A673 (cell line): ENCODE measurements around the gene GSC. TPM values are rescaled to one million over a fixed set of nuclear protein-coding genes. Genes with fewer than 3 reads are reported as not detected.
A peak's percentile ranks its signal among the peaks of the same experiment; 100 is the strongest.

Experiments
- BruUV-seq: library from RNA; stranded (reverse); fragments of 400-500 nt; replicated peaks from 2 replicates; lab custom pipeline; 2021; lab: Mats Ljungman, UMichigan
- CTCF ChIA-PET: fragments of 300-600 bp; sonication (Branson Sonifier 250); formaldehyde crosslinking; loops from one replicate; lab custom pipeline; 2022; ENCODE audit warnings: antibody characterized with exemption; lab: Charles Lee
- POLR2A ChIA-PET: fragments of 300-600 bp; sonication (Branson Sonifier 250); formaldehyde crosslinking; loops from one replicate; lab custom pipeline; 2022; ENCODE audit warnings: antibody characterized with exemption; ENCODE audit not compliant: low non-redundant PET; lab: Charles Lee
- DNase-seq: peaks from one replicate; pipeline ENCODE4 v3.0.0-alpha.2; 2015; ENCODE audit warnings: low spot score
- H3K27ac ChIP-seq: fragments of 200-600 bp; sonication (generic); 2 replicates; pipeline ENCODE4 v1.5.1; 2016; ENCODE audit warnings: mixed run types, low read depth, mild to moderate bottlenecking, mixed read lengths, antibody characterized with exemption, low read length; ENCODE audit not compliant: poor library complexity, severe bottlenecking
- H3K27me3 ChIP-seq: fragments of 200-600 bp; sonication (generic); replicated peaks from 2 replicates; pipeline ENCODE4 v1.6.1; 2017; ENCODE audit warnings: mixed run types, low read depth, mild to moderate bottlenecking, mixed read lengths, antibody characterized with exemption, low read length; ENCODE audit not compliant: insufficient read depth, poor library complexity
- H3K36me3 ChIP-seq: fragments of 200-600 bp; sonication (generic); 2 replicates; pipeline ENCODE4 v1.6.1; 2016; ENCODE audit warnings: mixed run types, mild to moderate bottlenecking, mixed read lengths, antibody characterized with exemption, low read length; ENCODE audit not compliant: insufficient read depth, poor library complexity, severe bottlenecking
- H3K4me1 ChIP-seq: fragments of 200-600 bp; sonication (generic); 2 replicates; pipeline ENCODE4 v1.6.1; 2017; ENCODE audit warnings: mixed run types, mild to moderate bottlenecking, mixed read lengths, antibody characterized with exemption, low read length; ENCODE audit not compliant: insufficient read depth, poor library complexity, severe bottlenecking
- H3K4me3 ChIP-seq: fragments of 200-600 bp; sonication (generic); 2 replicates; pipeline ENCODE4 v1.5.1; 2016; ENCODE audit warnings: low read depth, mixed run types, mild to moderate bottlenecking, mixed read lengths, low read length; ENCODE audit not compliant: poor library complexity, severe bottlenecking
- H3K9me3 ChIP-seq: fragments of 200-600 bp; sonication (generic); 2 replicates; pipeline ENCODE4 v1.6.1; 2016; ENCODE audit warnings: mixed run types, low read depth, mild to moderate bottlenecking, mixed read lengths, antibody characterized with exemption, low read length; ENCODE audit not compliant: poor library complexity, severe bottlenecking
- CTCF ChIP-seq: fragments of 300-800, 200-600 bp; sonication (generic); conservative IDR thresholded peaks from 2 replicates; pipeline ENCODE4 v1.5.1; 2017; ENCODE audit warnings: low read depth, mild to moderate bottlenecking, antibody characterized with exemption, low read length, moderate library complexity, mixed read lengths
- EZH2 ChIP-seq: fragments of 200-600 bp; sonication (generic); IDR thresholded peaks from 2 replicates; pipeline ENCODE4 v1.6.1; 2017; ENCODE audit warnings: borderline replicate concordance, low read depth, mild to moderate bottlenecking, mixed read lengths, antibody characterized with exemption, low read length; ENCODE audit not compliant: poor library complexity, severe bottlenecking
- intact Hi-C: fragments of 100-400 bp; cut with micrococcal nuclease; formaldehyde crosslinking; loops from one replicate; pipeline ENCODE4 v1.10.0; 2022; ENCODE audit not compliant: unreplicated experiment
- total RNA-seq: library from RNA; stranded (reverse); gene quantifications from 2 replicates; pipeline ENCODE4 v1.2.3, GENCODE V29; 2021

GSC gene
- total RNA-seq, 1 experiment from 2014 or later, result 4.2 TPM

DNA sequence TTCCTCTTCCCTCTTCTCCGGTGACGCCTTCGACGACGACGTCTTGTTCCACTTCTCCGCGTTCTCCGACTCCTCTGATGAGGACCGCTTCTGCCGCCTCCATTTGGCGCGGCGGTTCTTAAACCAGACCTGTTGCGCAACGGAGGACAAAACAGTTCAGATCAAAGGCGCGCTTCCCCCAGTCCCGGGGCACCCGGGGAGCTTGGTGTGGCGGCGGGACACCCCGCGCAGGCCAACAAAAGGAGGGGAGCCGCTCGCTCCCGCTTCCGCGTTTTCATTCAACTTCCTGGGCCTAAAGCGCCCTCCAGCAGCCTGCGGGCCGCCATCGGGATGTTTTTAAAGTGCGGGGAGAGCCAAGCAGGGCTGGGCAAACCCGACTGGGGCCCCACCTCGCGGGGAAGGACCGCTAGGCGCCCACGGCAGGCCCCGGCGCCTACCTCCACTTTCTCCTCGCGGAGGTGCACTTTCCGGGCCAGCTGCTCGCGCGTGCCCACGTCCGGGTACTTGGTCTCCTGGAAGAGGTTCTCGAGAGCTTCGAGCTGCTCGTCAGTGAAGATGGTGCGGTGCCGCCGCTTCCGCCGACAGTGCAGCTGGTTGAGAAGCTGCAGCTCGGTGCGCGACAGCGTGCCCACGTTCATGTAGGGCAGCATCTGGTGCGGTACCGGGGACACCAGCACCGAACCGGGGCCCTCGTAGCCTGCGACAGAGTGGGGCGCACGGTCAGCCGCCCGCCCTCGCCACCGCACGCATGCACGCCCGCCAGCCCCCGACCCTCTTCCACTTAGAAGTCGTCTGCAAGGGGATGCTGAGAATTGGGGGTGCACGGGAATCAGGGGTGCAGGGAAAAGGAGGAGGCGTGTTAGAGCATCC, 1.2 kb downstream of the GSC start:
- no peaks in the 10 kb centered on the region for H3K9me3 ChIP-seq
- ChIA-PET POLR2A (interaction anchor here (0.6 kb wide), 1 partner anchor 10 kb away, joined by 4 read pairs; no protein-coding TSS in a partner anchor), CTCF (no interaction called here)
- H3K4me1 ChIP-seq, result peaks cover 7% of the 10 kb centered on the region
- no TSS peak for BruUV-seq
- peak overlapping the region; percentile 58 for H3K4me3 ChIP-seq
- H3K36me3 ChIP-seq, result no peaks in the 10 kb centered on the region
- peaks cover 21% of the 10 kb centered on the region for H3K27me3 ChIP-seq
- no peak overlapping the region for H3K27ac ChIP-seq
- intact Hi-C loops, result no loop called here
- TF ChIP-seq CTCF (no peak), EZH2 (no peak)
- DNase-seq, result no peak

DNA sequence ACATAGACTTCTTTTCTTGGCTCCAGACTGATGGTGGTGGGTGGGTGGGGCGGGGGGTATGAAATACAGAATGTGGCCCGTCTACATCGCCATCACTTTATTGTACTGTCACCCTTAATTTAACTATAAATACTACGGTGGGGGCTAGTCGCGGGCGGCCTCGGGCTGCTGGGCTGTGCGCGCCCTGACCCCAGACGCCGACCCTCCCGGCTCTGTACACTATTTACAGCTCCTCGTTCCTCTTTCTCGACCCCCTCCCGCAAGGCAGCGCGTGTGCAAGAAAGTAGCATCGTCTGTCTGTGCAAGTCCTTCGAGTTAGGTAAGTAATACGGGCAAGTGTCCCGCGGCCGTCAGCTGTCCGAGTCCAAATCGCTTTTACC, 1.8 kb downstream of the GSC start:
- no peaks in the 10 kb centered on the region for H3K9me3 ChIP-seq
- peaks cover 21% of the 10 kb centered on the region for H3K27me3 ChIP-seq
- no peak for TF ChIP-seq CTCF
- no peak for TF ChIP-seq EZH2
- no peak overlapping the region for H3K27ac ChIP-seq
- no peaks in the 10 kb centered on the region for H3K36me3 ChIP-seq
- intact Hi-C loops, result no loop called here
- CTCF ChIA-PET, result no interaction called here
- no peak overlapping the region for H3K4me3 ChIP-seq
- POLR2A ChIA-PET, result interaction anchor here (0.6 kb wide), 1 partner anchor 10 kb away, joined by 4 read pairs; no protein-coding TSS in a partner anchor
- DNase-seq, result no peak
- H3K4me1 ChIP-seq, result peaks cover 7% of the 10 kb centered on the region
- no TSS peak for BruUV-seq

DNA sequence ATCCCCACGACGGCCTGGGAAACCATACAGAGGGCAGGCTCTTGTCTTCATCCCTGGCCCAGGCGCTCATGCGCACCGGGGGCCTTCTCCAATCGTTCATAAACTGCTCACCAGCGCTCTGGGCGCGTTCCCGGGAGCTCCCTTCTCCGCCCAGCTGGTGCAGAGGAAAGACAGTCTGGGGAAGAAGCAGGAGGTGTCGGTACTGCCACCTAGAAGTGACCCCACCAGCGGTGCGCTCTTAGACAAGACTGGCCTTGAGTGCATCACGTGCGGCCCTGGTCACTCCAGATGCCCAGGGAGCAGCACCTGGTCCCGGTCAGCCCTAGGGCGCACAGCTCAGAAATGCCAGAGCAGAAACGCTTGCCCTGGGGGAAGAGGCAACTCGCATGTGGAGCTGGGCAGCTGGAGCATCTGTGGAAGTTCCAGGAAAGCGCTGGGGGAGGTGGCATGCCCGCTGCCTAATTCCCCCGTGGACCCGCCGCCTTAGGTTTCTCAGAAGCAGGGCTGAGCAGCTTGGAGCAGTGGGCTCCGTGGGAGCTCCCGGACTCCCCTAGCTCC, 2.5 kb downstream of the GSC start:
- Histone ChIP-seq H3K9me3 (no peaks in the 10 kb centered on the region), H3K4me1 (peaks cover 7% of the 10 kb centered on the region), H3K4me3 (no peak overlapping the region), H3K36me3 (no peaks in the 10 kb centered on the region), H3K27me3 (peaks cover 16% of the 10 kb centered on the region), H3K27ac (no peak overlapping the region)
- ChIA-PET CTCF (no interaction called here), POLR2A (no interaction called here)
- no TSS peak for BruUV-seq
- DNase-seq, result no peak
- intact Hi-C loops, result no loop called here
- TF ChIP-seq EZH2, result no peak
- TF ChIP-seq CTCF, result no peak
